Measurements from ENCODE around the gene RANBP3. TPM values are rescaled to one million over a fixed set of nuclear protein-coding genes. Genes with fewer than 3 reads are reported as not detected.

The RANBP3 gene
- total and polyA plus RNA-seq, 7 donors = 40.5 to 71.7 (median 48.7) TPM

- ATAC-seq (no peak), DNase-seq (no peak)
- 56 to 66% (median 64%) methylated on average over 14 of the region's 14 CpGs for WGBS, 3 donors
- intact Hi-C loops (cut with DNase I) = no loop called here
- no peak for TF ChIP-seq CTCF (IDR thresholded peaks at IDR 0.05)
- no peak overlapping the region for H3K4me3 ChIP-seq
- H3K9me3 ChIP-seq = no peaks in the 10 kb centered on the region
- H3K27ac ChIP-seq = no peak overlapping the region
- no peaks in the 10 kb centered on the region for H3K4me1 ChIP-seq
- no peaks in the 10 kb centered on the region for H3K27me3 ChIP-seq (ENCODE audit: insufficient read depth in 3 of 3, low read length in 2 of 3)
- peaks cover 2 to 66% of the 10 kb centered on the region in 2 donors for H3K36me3 ChIP-seq (ENCODE audit: insufficient read depth in 1 of 2, low read depth in 1 of 2)
Observed at GRCh38 chr19:5916181-5916708, 61.7 kb downstream of the RANBP3 start.

- no peak for TF ChIP-seq CTCF (IDR thresholded peaks at IDR 0.05)
- intact Hi-C loops (cut with DNase I) = no loop called here
- H3K36me3 ChIP-seq (ENCODE audit: insufficient read depth in 1 of 2, low read depth in 1 of 2) = peaks cover 2 to 61% of the 10 kb centered on the region in 2 donors
- no peaks in the 10 kb centered on the region for H3K9me3 ChIP-seq
- DNase-seq (no peak), ATAC-seq (no peak)
- no peaks in the 10 kb centered on the region for H3K27me3 ChIP-seq (ENCODE audit: insufficient read depth in 3 of 3, low read length in 2 of 3)
- WGBS, 3 donors = 86 to 88% (median 88%) methylated on average over 11 of the region's 11 CpGs
- no peaks in the 10 kb centered on the region for H3K4me1 ChIP-seq
- no peak overlapping the region for H3K4me3 ChIP-seq
- no peak overlapping the region for H3K27ac ChIP-seq
Observed at GRCh38 chr19:5915782-5916165, 62.2 kb downstream of the RANBP3 start.

- TF ChIP-seq CTCF (IDR thresholded peaks at IDR 0.05) = no peak
- DNase-seq (no peak), ATAC-seq (peak; percentile 12 to 19 (median 14))
- H3K36me3 ChIP-seq (ENCODE audit: insufficient read depth in 1 of 2, low read depth in 1 of 2) = peaks cover 2 to 59% of the 10 kb centered on the region in 2 donors
- no peaks in the 10 kb centered on the region for H3K9me3 ChIP-seq
- 85 to 87% (median 87%) methylated on average over 41 to 42 of the region's 42 CpGs for WGBS, 3 donors
- no peak overlapping the region for H3K4me3 ChIP-seq
- no peaks in the 10 kb centered on the region for H3K4me1 ChIP-seq
- no peak overlapping the region for H3K27ac ChIP-seq
- intact Hi-C loops (cut with DNase I) = no loop called here
- H3K27me3 ChIP-seq (ENCODE audit: insufficient read depth in 3 of 3, low read length in 2 of 3) = no peaks in the 10 kb centered on the region
Observed at GRCh38 chr19:5914946-5915781, 62.8 kb downstream of the RANBP3 start.

GRCh38 chr19:5914358-5914774 is 63.6 kb downstream of the RANBP3 start:
- peak in 2 of 4 donors; percentile 7 to 21 for ATAC-seq
- H3K27me3 ChIP-seq (ENCODE audit: insufficient read depth in 3 of 3, low read length in 2 of 3) = no peaks in the 10 kb centered on the region
- TF ChIP-seq CTCF (IDR thresholded peaks at IDR 0.05) = no peak
- H3K4me3 ChIP-seq = no peak overlapping the region
- 74 to 76% (median 75%) methylated on average over 21 to 22 of the region's 22 CpGs for WGBS, 3 donors
- peaks cover 2 to 58% of the 10 kb centered on the region in 2 donors for H3K36me3 ChIP-seq (ENCODE audit: insufficient read depth in 1 of 2, low read depth in 1 of 2)
- DNase-seq = no peak
- intact Hi-C loops (cut with DNase I) = no loop called here
- no peaks in the 10 kb centered on the region for H3K9me3 ChIP-seq
- H3K27ac ChIP-seq = no peak overlapping the region
- no peaks in the 10 kb centered on the region for H3K4me1 ChIP-seq

All from psoas muscle (tissue), 8 donors.